Activated CD8-positive, alpha-beta T cell treated with anti-CD3 and anti-CD28 coated beads for 36 hours (primary cell): ENCODE measurements around the gene RAB3C. TPM values are rescaled to one million over a fixed set of nuclear protein-coding genes. Genes with fewer than 3 reads are reported as not detected.

Experiments
- ATAC-seq: fragments of 200-7000 bp; cut with Tn5 transposase; one replicate; pipeline ENCODE4 v1.10.0; 2021; ENCODE audit warnings: mild to moderate bottlenecking, moderate library complexity
- CTCF ChIA-PET: fragments of 350-600 bp; sonication (Branson Sonifier 250); formaldehyde crosslinking; loops from one replicate; lab custom pipeline; 2021; ENCODE audit warnings: antibody characterized with exemption; lab: Charles Lee
- POLR2A ChIA-PET: fragments of 350-600 bp; sonication (Branson Sonifier 250); formaldehyde crosslinking; loops from one replicate; lab custom pipeline; 2021; ENCODE audit warnings: antibody characterized with exemption; lab: Charles Lee
- DNase-seq: peaks from one replicate; pipeline ENCODE4 v3.0.0-alpha.2; 2020
- H3K27ac Mint-ChIP-seq: one replicate; pipeline ENCODE4 v1.8.0; 2021; ENCODE audit warnings: mild to moderate bottlenecking, mixed read lengths
- H3K27me3 Mint-ChIP-seq: one replicate; pipeline ENCODE4 v1.8.0; 2021; ENCODE audit warnings: mixed read lengths
- H3K36me3 Mint-ChIP-seq: one replicate; pipeline ENCODE4 v1.8.0; 2021; ENCODE audit warnings: low read depth, mixed read lengths
- H3K4me1 Mint-ChIP-seq: one replicate; pipeline ENCODE4 v1.8.0; 2021; ENCODE audit warnings: low read depth, mixed read lengths
- H3K4me3 Mint-ChIP-seq: one replicate; pipeline ENCODE4 v1.8.0; 2021; ENCODE audit warnings: mild to moderate bottlenecking, moderate library complexity, mixed read lengths
- H3K9me3 Mint-ChIP-seq: one replicate; pipeline ENCODE4 v1.8.0; 2021; ENCODE audit warnings: mixed read lengths
- CTCF ChIP-seq: fragments of 200-600 bp; IDR thresholded peaks from one replicate; pipeline ENCODE4 v1.8.0; 2022; ENCODE audit warnings: antibody characterized with exemption, mild to moderate bottlenecking
- intact Hi-C: fragments of 100-400 bp; cut with micrococcal nuclease; formaldehyde crosslinking; loops from one replicate; pipeline ENCODE4 v1.10.0; 2022
- total RNA-seq, 2 experiments: library from RNA; stranded (reverse); gene quantifications; one replicate each; pipeline ENCODE4 v1.2.3, GENCODE V29; 2021

The RAB3C gene
- total RNA-seq, 2 experiments from 2014 or later = not detected

- intact Hi-C loops = no loop called here
- CTCF ChIA-PET = no interaction called here
- POLR2A ChIA-PET = no interaction called here
- Mint-ChIP-seq H3K27ac (no peak overlapping the region), H3K4me1 (no peaks in the 10 kb centered on the region), H3K4me3 (no peak overlapping the region), H3K36me3 (no peaks in the 10 kb centered on the region), H3K9me3 (no peaks in the 10 kb centered on the region), H3K27me3 (no peaks in the 10 kb centered on the region)
- no peak for TF ChIP-seq CTCF
- ATAC-seq (no peak), DNase-seq (no peak)
Measured at GRCh38 chr5:58750036-58750435, 167.2 kb downstream of the RAB3C start.

GRCh38 chr5:58751222-58751837, 168.5 kb downstream of the RAB3C start:
- intact Hi-C loops = no loop called here
- H3K27me3 Mint-ChIP-seq = peaks cover 3% of the 10 kb centered on the region
- no peaks in the 10 kb centered on the region for H3K9me3 Mint-ChIP-seq
- POLR2A ChIA-PET = no interaction called here
- ATAC-seq (peak; percentile 61), DNase-seq (peak; percentile 9)
- no peak overlapping the region for H3K4me3 Mint-ChIP-seq
- H3K27ac Mint-ChIP-seq = no peak overlapping the region
- TF ChIP-seq CTCF = no peak
- H3K36me3 Mint-ChIP-seq = no peaks in the 10 kb centered on the region
- no peaks in the 10 kb centered on the region for H3K4me1 Mint-ChIP-seq
- CTCF ChIA-PET = no interaction called here

GRCh38 chr5:58752104-58752503, 169.2 kb downstream of the RAB3C start:
- no peak overlapping the region for H3K27ac Mint-ChIP-seq
- intact Hi-C loops = no loop called here
- no peak for ATAC-seq

GRCh38 chr5:58753446-58753845, 170.6 kb downstream of the RAB3C start:
- ChIA-PET CTCF (no interaction called here), POLR2A (no interaction called here)
- no peak overlapping the region for H3K27ac Mint-ChIP-seq
- no peak for TF ChIP-seq CTCF
- no peak for ATAC-seq
- no peak overlapping the region for H3K4me3 Mint-ChIP-seq
- DNase-seq = no peak
- H3K36me3 Mint-ChIP-seq = no peaks in the 10 kb centered on the region
- no peaks in the 10 kb centered on the region for H3K9me3 Mint-ChIP-seq
- intact Hi-C loops = no loop called here
- H3K4me1 Mint-ChIP-seq = no peaks in the 10 kb centered on the region
- peaks cover 3% of the 10 kb centered on the region for H3K27me3 Mint-ChIP-seq

More at GRCh38 chr5:58752104-58752503, 169.2 kb downstream of the RAB3C start:
- H3K4me1 Mint-ChIP-seq = no peaks in the 10 kb centered on the region
- POLR2A ChIA-PET = no interaction called here
- peaks cover 3% of the 10 kb centered on the region for H3K27me3 Mint-ChIP-seq
- no peaks in the 10 kb centered on the region for H3K9me3 Mint-ChIP-seq
- H3K36me3 Mint-ChIP-seq = no peaks in the 10 kb centered on the region
- no peak for DNase-seq
- no peak for TF ChIP-seq CTCF
- CTCF ChIA-PET = no interaction called here
- H3K4me3 Mint-ChIP-seq = no peak overlapping the region

GRCh38 chr5:58754250-58754649, 171.4 kb downstream of the RAB3C start:
- ATAC-seq = no peak
- Mint-ChIP-seq H3K36me3 (no peaks in the 10 kb centered on the region), H3K4me3 (no peak overlapping the region), H3K9me3 (no peaks in the 10 kb centered on the region), H3K27me3 (peaks cover 3% of the 10 kb centered on the region), H3K4me1 (peaks cover 5% of the 10 kb centered on the region), H3K27ac (no peak overlapping the region)
- POLR2A ChIA-PET = no interaction called here
- no peak for TF ChIP-seq CTCF
- no peak for DNase-seq
- intact Hi-C loops = no loop called here
- CTCF ChIA-PET = no interaction called here
